Esophagus muscularis mucosa (tissue), 3 donors: Measurements from ENCODE around the gene STAT4.

ENCODE experiments used
- CTCF ChIP-seq, 3 experiments: fragments of 200-600 bp in 2 of 3; fragments of 450-650 bp in 1 of 3; sonication (generic) in 2 of 3; IDR thresholded peaks; one replicate each; pipeline ENCODE4 v1.5.1; 2017 to 2019; ENCODE audit warnings: antibody characterized with exemption in 3 of 3, mild to moderate bottlenecking in 2 of 3, moderate library complexity in 1 of 3
- EP300 ChIP-seq: sonication (generic); formaldehyde crosslinking; IDR thresholded peaks from one replicate; pipeline ENCODE4 v1.6.1; 2017; ENCODE audit warnings: antibody characterized with exemption

GRCh38 chr2:191117341-191117740 lies 33.5 kb downstream of the STAT4 start:
- TF ChIP-seq CTCF (IDR thresholded peaks at IDR 0.05) (no peak), EP300 (no peak)
